IPS DF 6.9 (cell line): Measurements from ENCODE around the gene CHMP6.

Experiments
- DNase-seq: peaks from one replicate; pipeline ENCODE4 v3.0.0-alpha.2; 2013; ENCODE audit warnings: low read depth, low spot score
- H3K27ac ChIP-seq: one replicate; pipeline ENCODE4 v1.5.1; 2013; ENCODE audit warnings: low read length, control low read depth
- H3K27me3 ChIP-seq: 2 replicates; pipeline ENCODE4 v1.6.1; 2013; ENCODE audit warnings: mild to moderate bottlenecking, low read length; ENCODE audit not compliant: control insufficient read depth, insufficient read depth
- H3K36me3 ChIP-seq: 2 replicates; pipeline ENCODE4 v1.6.1; 2013; ENCODE audit warnings: low read length; ENCODE audit not compliant: control insufficient read depth, insufficient read depth
- H3K4me1 ChIP-seq: 2 replicates; pipeline ENCODE4 v1.6.1; 2013; ENCODE audit warnings: low read length; ENCODE audit not compliant: control insufficient read depth, insufficient read depth
- H3K4me3 ChIP-seq: 2 replicates; pipeline ENCODE4 v1.5.1; 2013; ENCODE audit warnings: mild to moderate bottlenecking, low read length
- H3K9me3 ChIP-seq: 2 replicates; pipeline ENCODE4 v1.6.1; 2013; ENCODE audit warnings: low read length, inconsistent platforms; ENCODE audit not compliant: control insufficient read depth, insufficient read depth
- WGBS: extraction: QIAGEN DNeasy Blood & Tissue Kit; methylation state at CpG from one replicate; pipeline ENCODE4 v1.1.7; 2013; ENCODE audit warnings: mixed read lengths, missing lambda C conversion rate; ENCODE audit not compliant: insufficient read length, insufficient coverage; 5-methylcytosine and 5-hydroxymethylcytosine counted together

Gene CHMP6

GRCh38 chr17:81031566-81032550 lies 40.2 kb downstream of the CHMP6 start:
- DNase-seq: no peak
- Histone ChIP-seq H3K27me3 (no peaks in the 10 kb centered on the region; the same call in 1 of the 2 replicates), H3K4me1 (peaks cover 4% of the 10 kb centered on the region; the same call in 1 of the 2 replicates), H3K36me3 (peaks cover 3% of the 10 kb centered on the region; the same call in 1 of the 2 replicates), H3K27ac (no peak overlapping the region), H3K4me3 (no peak overlapping the region), H3K9me3 (no peaks in the 10 kb centered on the region)
- WGBS: no CpG with 5 or more reads among the region's 41 CpGs

GRCh38 chr17:81032641-81033480 lies 41.2 kb downstream of the CHMP6 start:
- WGBS: no CpG with 5 or more reads among the region's 34 CpGs
- H3K27ac ChIP-seq: no peak overlapping the region

DNA sequence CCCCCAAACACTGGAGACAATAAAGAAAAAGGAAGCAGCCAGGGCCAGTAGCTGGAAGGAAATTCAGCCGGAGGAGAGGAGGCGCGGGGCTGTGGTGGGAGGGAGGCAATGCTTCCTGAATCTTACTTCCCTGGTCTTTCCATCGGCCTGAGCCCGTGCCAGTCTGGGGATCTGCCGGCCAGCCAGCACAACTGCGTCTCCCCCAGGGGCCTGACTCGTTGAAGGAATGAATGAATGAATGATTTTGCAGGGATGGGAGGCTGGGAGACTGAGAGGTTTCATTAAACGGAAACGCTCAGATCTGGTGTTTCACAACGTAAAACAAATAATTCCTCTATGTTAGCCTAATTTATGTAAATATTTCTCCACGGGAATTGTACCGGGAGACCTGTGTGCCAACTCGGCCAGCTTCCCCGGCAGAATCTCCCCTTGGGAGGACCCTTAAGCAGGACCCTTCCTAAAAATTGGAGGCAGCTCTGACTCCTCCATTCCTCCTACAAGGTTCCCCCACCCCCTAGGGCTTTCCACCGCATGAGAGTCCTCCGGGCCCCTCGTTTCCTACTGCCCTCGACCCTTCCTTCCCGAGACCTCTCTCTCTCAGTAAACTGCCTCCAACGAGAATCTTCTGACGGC lies 42.0 kb downstream of the CHMP6 start:
- peaks cover 6% of the 10 kb centered on the region; the same call in 1 of the 2 replicates for H3K36me3 ChIP-seq
- no peaks in the 10 kb centered on the region; the same call in 1 of the 2 replicates for H3K27me3 ChIP-seq
- no peak for DNase-seq
- no peaks in the 10 kb centered on the region for H3K9me3 ChIP-seq
- no peaks in the 10 kb centered on the region for H3K4me1 ChIP-seq
- WGBS: no CpG with 5 or more reads among the region's 22 CpGs
- H3K27ac ChIP-seq: no peak overlapping the region
- peak overlapping the region; percentile 78; the same call in 1 of the 2 replicates for H3K4me3 ChIP-seq

More at GRCh38 chr17:81032641-81033480, 41.2 kb downstream of the CHMP6 start:
- H3K4me3 ChIP-seq: no peak overlapping the region
- H3K9me3 ChIP-seq: no peaks in the 10 kb centered on the region
- peaks cover 4% of the 10 kb centered on the region; the same call in 1 of the 2 replicates for H3K4me1 ChIP-seq
- no peaks in the 10 kb centered on the region; the same call in 1 of the 2 replicates for H3K27me3 ChIP-seq
- peaks cover 3% of the 10 kb centered on the region; the same call in 1 of the 2 replicates for H3K36me3 ChIP-seq
- DNase-seq: no peak

GRCh38 chr17:81034168-81034777 lies 42.6 kb downstream of the CHMP6 start:
- Histone ChIP-seq H3K4me1 (no peaks in the 10 kb centered on the region), H3K4me3 (peak overlapping the region; percentile 78), H3K27me3 (no peaks in the 10 kb centered on the region; the same call in 1 of the 2 replicates), H3K27ac (no peak overlapping the region), H3K36me3 (peaks cover 6% of the 10 kb centered on the region; the same call in 1 of the 2 replicates), H3K9me3 (no peaks in the 10 kb centered on the region)
- DNase-seq: no peak
- WGBS: no CpG with 5 or more reads among the region's 49 CpGs

- Histone ChIP-seq H3K27me3 (no peaks in the 10 kb centered on the region; the same call in 1 of the 2 replicates), H3K4me3 (peak within 1 kb of the TSS; percentile 85), H3K9me3 (no peaks in the 10 kb centered on the region), H3K36me3 (peaks cover 6% of the 10 kb centered on the region; the same call in 1 of the 2 replicates), H3K4me1 (no peaks in the 10 kb centered on the region), H3K27ac (no peak within 1 kb of the TSS)
- no CpG with 5 or more reads among the region's 92 CpGs for WGBS
- DNase-seq: peak; percentile 64
Observed at GRCh38 chr17:81034779-81035520, 43.3 kb downstream of the CHMP6 start, which contains the start of gene BAIAP2. Gene BAIAP2 (plus strand): TSS chr17:81035151. CDS start chr17:81035255, 104 bp downstream.

GRCh38 chr17:81035521-81036196 lies 44.0 kb downstream of the CHMP6 start:
- no peaks in the 10 kb centered on the region for H3K9me3 ChIP-seq
- no CpG with 5 or more reads among the region's 66 CpGs for WGBS
- peaks cover 6% of the 10 kb centered on the region; the same call in 1 of the 2 replicates for H3K36me3 ChIP-seq
- peak overlapping the region; percentile 85; the same call in 1 of the 2 replicates for H3K4me3 ChIP-seq
- H3K27me3 ChIP-seq: no peaks in the 10 kb centered on the region; the same call in 1 of the 2 replicates
- H3K4me1 ChIP-seq: peaks cover 3% of the 10 kb centered on the region
- DNase-seq: no peak
- H3K27ac ChIP-seq: no peak overlapping the region

- no peak overlapping the region for H3K4me3 ChIP-seq
- WGBS: no CpG with 5 or more reads among the region's 24 CpGs
- peaks cover 3% of the 10 kb centered on the region for H3K4me1 ChIP-seq
- H3K9me3 ChIP-seq: no peaks in the 10 kb centered on the region
- peaks cover 6% of the 10 kb centered on the region; the same call in 1 of the 2 replicates for H3K36me3 ChIP-seq
- DNase-seq: no peak
- H3K27ac ChIP-seq: no peak overlapping the region
- no peaks in the 10 kb centered on the region; the same call in 1 of the 2 replicates for H3K27me3 ChIP-seq
Observed at GRCh38 chr17:81036197-81036941, 44.7 kb downstream of the CHMP6 start.

- H3K36me3 ChIP-seq: peaks cover 6% of the 10 kb centered on the region; the same call in 1 of the 2 replicates
- no peak overlapping the region for H3K4me3 ChIP-seq
- no peaks in the 10 kb centered on the region; the same call in 1 of the 2 replicates for H3K27me3 ChIP-seq
- H3K4me1 ChIP-seq: peaks cover 3% of the 10 kb centered on the region
- H3K9me3 ChIP-seq: no peaks in the 10 kb centered on the region
- no CpG with 5 or more reads among the region's 28 CpGs for WGBS
- DNase-seq: no peak
- H3K27ac ChIP-seq: no peak overlapping the region
Observed at GRCh38 chr17:81037026-81037797, 45.6 kb downstream of the CHMP6 start.
